NCI-H446 treated with DMSO at 0.1 percent for 48 hours (cell line): ENCODE data around the gene TMEM220.
"Not testable (repeated sequence)": the region's sequence is repeated elsewhere in the genome, so short reads cannot be mapped to it uniquely, and the experiment has no call there.

Source experiments
- DNase-seq: peaks from one replicate; lab custom pipeline; 2025; lab: John Stamatoyannopoulos, UW

The TMEM220 gene

DNA sequence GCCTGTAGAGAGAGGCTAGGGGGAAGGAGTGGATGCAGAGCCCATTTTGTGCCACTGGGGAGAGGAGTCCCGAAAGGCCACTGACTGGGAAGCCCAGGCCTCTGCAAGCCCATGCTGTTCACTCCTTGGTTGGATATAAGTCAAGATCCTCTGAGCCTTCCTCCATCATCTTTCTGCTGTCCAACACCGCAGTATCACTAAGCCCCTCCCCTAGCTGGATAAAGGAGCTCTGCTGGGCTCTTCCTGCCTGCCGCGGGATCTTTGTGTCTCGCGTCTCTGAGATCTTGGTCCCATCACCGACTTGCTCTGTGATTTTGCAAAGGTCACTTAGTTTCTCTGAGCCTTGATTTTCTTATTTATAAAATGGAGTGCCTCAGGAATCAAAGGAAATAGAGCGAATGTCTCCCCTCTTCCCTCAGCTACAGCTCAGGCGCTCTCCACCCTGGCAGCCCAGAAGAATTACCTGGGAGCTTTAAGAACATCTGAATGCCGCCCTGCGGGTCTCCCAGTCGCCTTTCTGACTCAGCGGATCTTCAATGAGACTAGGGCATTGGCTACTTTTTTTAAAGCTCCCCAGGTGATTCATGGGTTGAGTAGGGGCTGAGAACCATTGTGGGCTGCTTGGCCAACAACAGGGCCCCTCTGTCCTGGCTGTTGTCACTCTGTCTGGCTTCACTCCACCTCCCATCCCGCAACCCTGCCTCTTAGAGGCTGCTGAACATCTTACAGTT, 25.2 kb upstream of the TMEM220 start:
- DNase-seq, result no peak

DNA sequence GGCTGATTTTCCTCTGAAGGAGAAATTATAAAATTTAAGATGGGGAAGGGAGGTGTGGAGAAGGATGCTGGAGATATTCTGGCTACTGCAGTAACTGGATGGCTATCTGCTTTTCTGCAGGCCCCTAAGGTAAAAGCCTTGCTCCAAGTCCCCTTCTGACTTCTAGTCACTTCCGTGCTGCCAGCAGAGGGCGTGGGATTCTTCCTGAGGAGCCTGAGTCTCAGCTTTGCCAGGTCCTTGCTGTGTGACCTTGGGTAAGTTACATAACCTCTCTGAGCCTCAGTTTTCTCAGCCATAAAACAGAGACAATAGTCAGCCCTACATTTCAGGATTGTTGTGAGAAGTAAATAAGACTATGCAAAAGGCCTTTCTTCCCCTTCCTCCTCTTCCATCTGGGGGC, 24.3 kb upstream of the TMEM220 start:
- DNase-seq, result no peak

DNA sequence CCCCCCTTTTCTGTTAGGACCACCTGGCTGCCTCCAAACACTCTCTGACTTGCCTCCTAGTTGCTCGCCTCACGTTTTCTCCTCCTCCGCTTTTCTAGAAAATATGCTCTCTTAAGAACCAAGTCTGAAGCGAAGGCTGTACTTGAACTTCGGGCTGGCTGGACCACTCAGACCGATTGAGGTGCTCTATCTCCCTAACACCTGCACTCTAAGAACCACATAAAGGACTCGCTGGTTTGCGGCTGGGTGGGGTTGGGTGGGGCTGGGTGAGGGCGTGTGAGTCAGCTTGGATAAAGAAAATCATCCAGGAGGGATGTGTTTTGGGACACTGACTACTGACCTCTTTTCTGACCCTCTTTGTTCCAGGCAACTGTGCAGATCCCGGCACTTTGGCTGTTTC, 22.9 kb upstream of the TMEM220 start:
- DNase-seq, result no peak

DNA sequence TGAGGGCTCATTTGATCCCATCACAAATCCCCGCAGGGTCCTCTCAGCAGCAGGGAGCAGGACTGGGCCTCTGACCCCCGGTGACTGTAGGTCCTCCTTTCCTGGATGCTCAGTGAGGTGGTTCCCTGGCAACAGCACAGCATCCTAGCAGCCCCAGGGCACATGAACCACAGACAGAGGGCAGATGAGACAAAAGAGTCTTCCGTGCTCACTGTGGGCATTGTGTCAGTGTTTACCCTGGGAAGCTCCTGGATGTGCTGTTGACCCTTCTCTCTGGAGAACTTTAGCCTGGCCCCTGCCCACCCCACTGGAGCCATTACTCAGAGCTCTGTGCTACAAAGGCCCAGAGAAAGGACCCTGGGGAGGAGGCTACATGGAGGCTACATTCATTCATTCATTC, 21.7 kb upstream of the TMEM220 start:
- DNase-seq, result no peak

DNA sequence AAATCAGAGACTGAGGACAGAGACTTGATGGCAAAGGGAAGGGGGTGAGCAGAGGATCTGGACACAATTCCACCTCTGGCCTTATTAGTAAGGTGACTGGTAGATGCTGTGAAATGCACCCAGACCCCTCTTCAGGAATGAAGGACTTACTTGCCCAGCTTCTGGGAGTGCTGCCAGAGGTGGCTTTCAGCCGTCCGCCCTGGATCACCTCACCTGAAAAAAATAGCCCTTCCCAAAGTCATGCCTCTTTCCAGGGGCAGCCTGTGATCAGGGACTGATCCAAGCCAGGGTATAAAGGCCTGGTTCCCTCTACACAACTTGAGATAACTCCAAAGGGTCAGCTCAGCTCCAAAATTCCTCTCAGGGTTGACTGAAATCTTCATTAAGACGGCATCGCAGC, 20.4 kb upstream of the TMEM220 start:
- DNase-seq, result no peak

DNA sequence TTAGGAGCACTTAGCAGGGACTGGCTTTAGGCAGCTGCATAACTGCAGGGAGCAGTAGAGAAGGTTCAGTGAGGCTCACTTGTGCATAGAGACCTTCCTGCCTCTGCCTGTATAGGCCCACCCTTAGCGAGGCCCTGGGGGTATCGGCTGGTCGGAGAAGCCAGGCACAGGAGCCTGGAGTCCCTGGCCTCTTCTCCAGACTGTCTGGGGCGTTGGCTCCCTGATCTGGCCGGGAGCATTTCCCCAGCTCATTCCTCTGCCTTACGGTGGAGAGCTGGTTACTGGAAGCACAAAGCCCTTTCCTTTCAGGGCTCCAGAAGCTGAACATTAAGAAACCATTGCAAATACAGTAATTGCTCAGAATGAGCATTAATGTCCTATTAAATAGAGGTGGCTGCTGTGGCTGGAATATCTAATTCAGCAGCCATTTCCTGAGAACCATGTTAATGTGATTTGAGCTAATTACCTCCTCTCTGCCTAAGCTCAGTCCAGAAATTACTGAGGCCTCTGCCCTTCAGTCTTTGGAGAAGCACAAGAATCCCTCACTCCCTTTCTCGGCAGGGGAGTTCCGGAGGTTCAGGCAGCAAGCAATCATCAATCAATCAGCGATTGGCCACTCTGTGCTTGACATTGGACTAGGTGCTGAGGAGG, 18.8 kb upstream of the TMEM220 start:
- DNase-seq, result no peak

DNA sequence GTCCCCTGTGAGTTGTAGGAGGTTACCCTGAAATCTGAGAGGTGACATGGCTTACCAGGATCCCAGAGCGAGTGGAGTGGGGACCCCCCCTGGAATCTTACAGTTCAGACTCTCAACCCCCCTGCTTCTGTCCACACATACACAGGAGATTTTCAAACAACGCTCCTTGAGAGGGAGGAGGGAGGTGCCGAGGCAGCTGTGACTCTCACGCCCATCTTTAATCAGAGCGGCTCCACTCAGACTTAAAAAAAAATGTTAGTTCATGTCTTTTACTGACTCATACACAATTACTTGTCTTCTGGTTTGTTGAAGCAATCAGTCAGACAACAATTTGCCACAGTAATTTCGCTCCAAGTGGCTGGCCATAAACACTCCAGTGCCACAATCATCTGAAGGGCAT, 15.4 kb upstream of the TMEM220 start:
- no peak for DNase-seq

DNA sequence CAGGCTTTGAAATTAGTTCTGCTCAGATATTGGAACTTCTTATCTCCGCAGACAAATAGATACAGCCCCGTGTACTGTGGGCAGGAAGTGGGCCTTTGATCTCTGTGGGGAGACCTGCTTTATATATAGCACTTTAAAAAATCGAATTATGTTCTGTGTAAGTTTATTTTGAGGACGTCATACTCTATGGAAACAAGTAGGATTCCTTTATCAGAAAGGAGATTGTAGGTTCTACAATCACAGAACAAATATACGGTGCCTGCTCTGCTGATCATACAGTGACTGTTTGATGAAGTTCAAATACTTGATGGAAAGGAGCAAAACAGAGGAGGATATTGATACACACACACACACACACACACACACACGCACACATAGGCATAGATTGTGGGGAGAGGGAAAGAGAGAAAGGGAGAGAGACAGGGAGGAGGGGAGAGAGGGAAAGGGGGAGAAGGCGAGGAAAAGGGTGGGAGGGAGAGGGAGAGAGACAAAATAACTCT, 14.7 kb upstream of the TMEM220 start:
- DNase-seq, result no peak

DNA sequence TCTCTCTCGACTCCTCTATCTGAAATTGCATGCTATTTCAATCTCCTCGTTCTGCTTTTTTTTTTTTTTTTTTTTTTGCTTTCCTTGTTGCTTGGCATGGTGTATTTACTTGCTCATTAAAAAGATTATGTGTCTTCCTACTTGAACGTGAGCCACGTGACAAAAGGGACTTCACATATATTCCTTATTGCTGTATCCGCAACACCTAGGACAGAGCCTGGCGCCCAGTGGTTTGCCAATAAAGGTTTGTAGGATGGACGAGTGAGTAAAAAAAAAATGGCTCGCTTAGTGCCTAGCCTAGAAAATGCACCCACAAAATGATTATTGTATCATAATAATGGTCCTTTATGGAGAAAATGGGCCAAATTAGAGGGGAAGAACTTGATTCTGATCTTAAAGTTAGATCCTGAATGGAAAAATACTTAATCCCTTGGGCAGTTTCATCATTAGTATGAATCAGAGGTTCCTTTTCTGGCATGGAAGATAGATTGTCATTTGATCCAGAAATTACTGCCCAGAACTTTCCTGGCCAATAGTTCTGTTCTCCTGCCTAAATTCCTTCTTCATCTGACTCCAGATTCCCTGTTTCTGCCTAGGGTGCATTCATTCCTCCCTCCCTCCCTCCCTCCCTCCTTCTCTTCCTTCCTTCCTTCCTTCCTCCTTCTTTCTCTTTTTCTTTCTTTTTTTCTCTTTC, 13.6 kb upstream of the TMEM220 start:
- DNase-seq, result no peak

DNA sequence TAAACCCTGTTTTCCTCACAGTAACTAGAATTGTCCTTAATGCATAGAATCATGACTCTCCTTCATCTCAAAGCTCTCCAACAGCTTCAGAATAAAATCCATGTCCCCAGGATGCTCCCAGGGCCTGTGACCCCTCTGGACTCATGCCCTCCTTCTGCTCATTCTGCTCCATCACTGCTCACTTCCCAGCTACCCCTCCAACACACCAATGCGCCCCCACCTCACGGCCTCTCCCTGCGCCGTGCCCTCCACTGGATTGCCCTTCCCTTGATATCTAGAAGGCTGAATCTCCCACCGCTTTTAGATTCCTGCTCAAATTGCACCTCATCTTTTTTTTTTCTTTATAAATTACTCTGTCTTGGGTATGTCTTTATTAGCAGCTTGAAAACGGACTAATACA, 12.6 kb upstream of the TMEM220 start:
- no peak for DNase-seq

DNA sequence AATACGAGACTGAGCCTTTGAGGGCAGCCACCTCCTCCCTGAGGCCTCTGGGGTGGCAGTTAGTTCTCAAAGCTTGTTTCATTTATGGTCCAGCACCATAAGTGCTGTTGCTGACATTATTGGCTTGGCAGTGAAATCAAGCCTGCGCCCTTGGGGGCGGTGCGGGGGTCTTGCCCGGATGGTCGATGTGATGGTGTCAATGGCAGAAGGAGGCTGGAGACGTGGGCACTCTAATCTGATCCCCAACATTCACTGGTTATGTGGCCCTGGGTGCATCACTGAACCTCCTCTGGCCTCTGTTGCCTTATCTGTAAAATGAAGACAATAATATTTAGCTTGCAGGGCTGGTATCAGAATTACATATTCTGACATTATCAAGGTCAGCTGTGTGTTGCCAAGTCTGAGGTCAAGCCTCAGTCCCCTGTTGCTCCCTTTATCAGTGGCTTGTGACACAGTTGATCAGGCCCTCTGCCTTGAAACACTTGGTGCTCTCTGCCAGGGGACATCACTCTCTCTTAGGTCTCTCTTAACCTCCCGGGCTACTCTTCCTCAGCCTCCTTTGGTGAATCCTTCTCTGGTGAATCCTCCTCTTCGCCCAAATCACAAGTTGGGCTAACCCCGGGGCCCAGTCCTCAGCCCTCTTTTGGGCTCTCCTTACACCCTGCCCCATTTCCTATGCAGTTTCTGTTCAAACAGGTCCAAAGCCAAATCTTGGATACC, 11.8 kb upstream of the TMEM220 start:
- DNase-seq, result no peak

DNA sequence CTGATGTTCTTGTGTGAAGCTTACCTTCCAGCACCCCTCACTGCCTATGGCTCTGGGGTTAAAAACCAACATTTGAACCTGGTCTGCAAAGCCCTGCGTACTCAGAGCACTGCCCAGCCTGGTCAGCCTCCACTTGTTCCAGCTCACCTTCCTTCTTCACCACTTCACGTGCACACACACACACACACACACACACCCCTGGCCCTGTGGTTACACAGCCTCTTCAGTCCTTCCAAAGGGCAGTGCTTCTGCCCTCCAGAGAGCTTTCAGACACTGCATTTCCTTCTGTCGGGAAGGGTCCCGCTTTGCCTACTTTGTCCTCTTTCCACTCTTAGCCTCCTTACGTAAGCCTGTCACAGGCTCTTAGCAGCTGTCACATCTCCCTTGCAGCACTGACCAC, 9.6 kb upstream of the TMEM220 start:
- no peak for DNase-seq

DNA sequence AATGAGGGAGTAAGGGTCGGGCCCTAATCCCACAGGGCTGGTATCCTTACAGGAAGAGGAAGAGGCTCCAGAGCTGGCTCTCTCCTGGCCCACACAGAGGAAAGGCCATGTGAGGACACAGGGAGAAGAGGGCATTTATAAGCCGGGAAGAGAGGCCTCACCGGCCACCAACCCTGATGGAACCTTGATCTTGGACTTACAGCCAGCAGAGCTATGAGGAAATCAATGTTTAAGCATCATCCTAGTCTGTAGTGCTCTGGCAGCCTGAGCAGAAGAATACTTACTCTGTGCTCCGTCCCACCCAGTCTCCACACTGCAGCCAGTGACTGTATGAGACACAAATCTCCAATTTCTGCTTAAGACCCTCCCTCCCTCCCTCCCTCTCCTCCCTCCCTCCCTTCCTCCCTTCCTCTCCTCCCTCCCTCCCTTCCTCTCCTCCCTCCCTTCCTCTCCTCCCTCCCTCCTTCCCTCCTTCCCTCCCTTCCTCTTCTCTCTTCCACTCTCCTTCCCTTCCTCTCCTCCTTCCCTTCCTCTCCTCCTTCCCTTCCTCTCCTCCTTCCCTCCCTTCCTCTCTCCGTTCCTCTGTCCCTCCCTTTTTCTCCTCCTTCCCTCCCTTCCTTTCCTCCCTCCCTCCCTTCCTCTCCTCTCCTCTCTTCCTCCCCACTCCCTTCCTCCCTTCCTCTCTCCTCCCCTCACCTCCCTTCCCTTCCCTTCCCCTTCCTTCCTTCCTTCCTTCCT, 8.9 kb upstream of the TMEM220 start:
- no peak for DNase-seq

DNA sequence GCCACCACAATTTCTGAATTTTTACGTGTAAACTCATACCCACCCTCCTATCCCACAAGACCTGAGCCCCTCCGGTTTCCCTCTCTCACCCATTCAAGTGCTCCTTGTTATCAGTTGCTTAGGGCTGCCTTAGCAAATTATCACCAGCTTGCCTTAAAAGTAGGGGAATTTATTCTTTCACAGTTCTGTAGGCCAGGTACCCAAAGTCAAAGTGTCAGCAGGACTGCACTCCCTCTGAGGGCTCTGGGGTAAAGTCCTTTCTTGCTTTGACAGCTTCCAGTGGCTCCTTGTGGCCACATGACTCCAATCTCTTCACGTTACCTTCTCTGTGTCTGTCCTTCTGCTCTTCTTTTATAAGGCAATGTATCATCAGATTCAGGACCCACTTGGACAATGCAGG, 7.9 kb upstream of the TMEM220 start:
- no peak for DNase-seq

DNA sequence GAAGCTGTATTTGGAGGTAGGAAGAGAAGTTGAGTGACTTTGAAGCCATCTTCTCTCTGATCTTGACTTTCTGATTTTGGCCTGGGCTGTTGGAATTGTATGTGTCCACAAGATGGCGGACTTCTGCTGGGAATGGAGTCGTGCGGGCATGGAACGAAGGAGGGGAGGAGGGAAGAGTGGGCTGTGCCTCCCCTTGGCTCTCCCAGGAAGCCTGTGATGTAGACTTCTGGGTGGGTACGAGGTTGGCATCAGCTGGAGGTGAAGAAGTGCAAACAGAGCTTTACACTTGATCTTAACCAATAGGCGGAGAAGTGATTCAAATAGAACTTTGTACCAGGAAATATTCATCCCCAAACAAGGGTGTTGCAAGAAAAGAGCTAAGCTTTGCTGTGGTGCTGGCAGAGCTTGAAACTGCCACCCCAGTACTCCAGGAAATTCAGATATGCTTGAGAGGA, 7.4 kb upstream of the TMEM220 start:
- DNase-seq, result peak; percentile 1

DNA sequence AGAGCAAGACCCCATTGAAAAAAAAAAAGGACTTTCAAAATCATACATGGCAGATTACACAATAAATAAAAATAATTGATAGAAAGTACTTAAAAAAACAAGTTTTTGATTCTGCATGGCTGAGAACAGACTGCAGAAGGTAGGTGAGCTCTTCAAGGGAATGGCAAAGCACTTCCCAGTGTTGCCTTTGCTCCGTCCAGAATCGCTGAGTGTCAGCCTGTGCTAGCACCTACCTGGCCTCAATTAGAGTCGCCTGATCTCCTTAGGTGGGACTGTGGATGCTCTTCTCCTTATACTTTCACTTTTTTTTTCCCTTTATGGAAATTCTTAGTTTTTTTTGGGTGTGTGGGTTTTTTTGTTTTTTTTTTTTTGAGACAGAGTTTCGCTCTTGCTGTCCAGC, 6.0 kb upstream of the TMEM220 start:
- DNase-seq, result no peak

DNA sequence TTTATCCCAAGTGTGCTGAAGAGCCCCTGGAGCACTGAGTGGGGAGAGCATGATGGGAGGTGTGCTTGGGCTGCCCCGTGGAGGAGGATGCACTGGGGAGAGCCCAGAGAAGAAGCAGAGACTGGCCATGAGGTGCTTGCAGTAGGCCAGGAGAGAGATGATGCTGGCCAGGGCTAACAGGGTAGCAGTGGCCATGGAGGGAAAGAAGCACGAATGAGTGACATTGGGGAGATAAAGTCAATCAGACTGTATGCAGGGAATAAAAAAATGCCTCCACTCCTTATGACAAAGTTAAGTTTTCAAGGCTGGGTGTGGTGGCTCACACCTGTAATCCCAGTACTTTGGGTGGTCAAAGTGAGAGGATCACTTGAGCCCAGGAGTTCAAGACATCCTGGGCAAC, 5.4 kb upstream of the TMEM220 start:
- no peak for DNase-seq

DNA sequence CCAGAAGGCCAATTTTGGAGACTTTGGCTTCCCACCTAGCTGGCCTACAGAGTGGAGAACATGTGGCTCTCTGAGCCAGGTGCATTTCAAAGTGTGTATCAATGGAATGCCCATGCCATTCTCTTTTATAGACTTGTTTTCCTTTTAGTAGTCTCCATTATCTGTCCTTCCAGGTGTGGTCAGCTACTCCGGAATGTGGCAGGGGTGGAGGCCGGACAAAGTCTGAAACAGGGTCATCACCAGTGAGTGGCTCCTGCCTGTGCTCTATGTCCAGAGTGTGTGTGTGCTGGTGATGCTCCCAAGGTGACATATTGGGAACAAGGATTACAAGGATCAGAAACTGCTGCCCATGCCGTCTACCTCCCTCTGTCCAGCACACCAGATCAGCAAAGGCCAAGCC, 3.8 kb upstream of the TMEM220 start:
- no peak for DNase-seq

DNA sequence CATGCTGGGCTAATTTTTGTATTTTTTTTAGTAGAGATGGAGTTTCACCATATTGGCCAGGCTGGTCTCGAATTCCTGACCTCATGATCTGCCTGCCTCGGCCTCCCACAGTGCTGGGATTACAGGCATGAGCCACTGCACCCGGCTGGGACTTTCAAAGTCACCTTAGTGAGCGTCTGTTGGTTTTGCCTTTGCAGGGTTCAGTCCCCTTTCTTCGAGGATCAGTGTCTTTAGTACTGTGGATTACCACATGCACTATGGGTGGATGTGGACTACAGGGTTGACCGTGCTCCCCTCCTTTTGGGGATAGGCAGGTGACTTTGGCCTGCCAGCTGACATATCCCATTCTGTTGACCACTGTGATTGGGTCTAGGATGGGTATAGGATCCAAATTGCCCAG, 2.3 kb upstream of the TMEM220 start:
- not testable (repeated sequence) for DNase-seq

DNA sequence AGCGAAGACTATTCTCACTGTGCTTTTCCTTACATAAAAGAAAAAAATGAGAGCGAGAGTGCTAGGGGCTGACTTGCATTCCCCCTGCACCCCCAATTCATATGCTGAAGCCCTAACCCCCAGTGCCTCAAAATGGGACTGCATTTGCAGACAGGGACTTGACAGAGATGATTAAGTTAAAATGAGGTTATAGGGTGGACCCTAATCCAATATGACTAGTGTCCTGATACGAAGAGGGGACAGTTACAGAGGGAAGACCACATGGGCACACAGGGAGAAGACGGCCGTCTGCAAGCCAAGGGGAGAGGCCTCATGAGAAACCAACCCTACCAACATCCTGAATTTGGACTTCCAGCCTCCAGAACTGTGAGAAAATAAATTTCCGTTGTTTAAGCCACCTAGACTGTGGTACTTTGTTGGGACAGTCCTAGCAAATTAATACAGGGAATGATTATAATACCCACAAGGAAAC, 1.6 kb upstream of the TMEM220 start:
- no peak for DNase-seq

DNA sequence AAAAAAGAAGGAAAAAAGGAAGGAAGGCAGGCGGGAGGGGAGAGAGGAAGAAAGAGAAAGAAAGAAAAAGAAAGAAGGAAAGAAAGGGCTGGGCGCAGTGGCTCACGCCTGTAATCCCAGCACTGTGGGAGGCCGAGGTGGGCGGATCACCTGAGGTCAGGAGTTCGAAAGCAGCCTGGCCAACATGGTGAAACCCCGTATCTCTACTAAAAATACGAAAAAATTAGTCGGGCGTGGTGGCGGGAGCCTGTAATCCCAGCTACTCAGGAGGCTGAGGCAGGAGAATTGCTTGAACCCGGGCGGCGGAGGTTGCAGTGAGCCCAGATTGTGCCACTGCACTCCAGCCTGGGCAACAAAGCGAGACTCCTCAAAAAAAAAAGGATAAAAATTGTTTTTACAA, 424 bp upstream of the TMEM220 start:
- not testable (repeated sequence) for DNase-seq
